Activated naive CD8-positive, alpha-beta T cell treated with anti-CD3 and anti-CD28 coated beads for 36 hours (primary cell): Measurements from ENCODE around the gene TRIM67. TPM values are rescaled to one million over a fixed set of nuclear protein-coding genes. Genes with fewer than 3 reads are reported as not detected.

Experiments
- DNase-seq: peaks from one replicate; pipeline ENCODE4 v3.0.0; 2021
- H3K27ac Mint-ChIP-seq: one replicate; pipeline ENCODE4 v1.8.0; 2022; ENCODE audit warnings: mild to moderate bottlenecking, moderate library complexity, mixed read lengths
- H3K27me3 Mint-ChIP-seq: one replicate; pipeline ENCODE4 v1.8.0; 2022; ENCODE audit warnings: mild to moderate bottlenecking, mixed read lengths
- H3K36me3 Mint-ChIP-seq: one replicate; pipeline ENCODE4 v1.8.0; 2021; ENCODE audit warnings: mild to moderate bottlenecking, mixed read lengths
- H3K4me1 Mint-ChIP-seq: one replicate; pipeline ENCODE4 v1.8.0; 2021; ENCODE audit warnings: mixed read lengths
- H3K4me3 Mint-ChIP-seq: one replicate; pipeline ENCODE4 v1.8.0; 2022; ENCODE audit warnings: mild to moderate bottlenecking, moderate library complexity, mixed read lengths
- H3K9me3 Mint-ChIP-seq: one replicate; pipeline ENCODE4 v1.8.0; 2022; ENCODE audit warnings: mixed read lengths
- total RNA-seq, 2 experiments: library from RNA; stranded (reverse); gene quantifications; one replicate each; pipeline ENCODE4 v1.2.3, GENCODE V29; 2021

The TRIM67 gene
- total RNA-seq, 2 experiments from 2014 or later = not detected

GRCh38 chr1:231238298-231238697, 76.4 kb downstream of the TRIM67 start:
- H3K27ac Mint-ChIP-seq = no peak overlapping the region
- H3K27me3 Mint-ChIP-seq = no peaks in the 10 kb centered on the region
- H3K9me3 Mint-ChIP-seq = no peaks in the 10 kb centered on the region
- no peak for DNase-seq
- peaks cover 43% of the 10 kb centered on the region for H3K4me1 Mint-ChIP-seq
- no peak overlapping the region for H3K4me3 Mint-ChIP-seq
- peaks cover 42% of the 10 kb centered on the region for H3K36me3 Mint-ChIP-seq

GRCh38 chr1:231240531-231240882, 78.6 kb downstream of the TRIM67 start:
- peaks cover 43% of the 10 kb centered on the region for H3K36me3 Mint-ChIP-seq
- H3K27ac Mint-ChIP-seq = peak overlapping the region; percentile 97
- peak; percentile 10 for DNase-seq
- no peaks in the 10 kb centered on the region for H3K27me3 Mint-ChIP-seq
- H3K9me3 Mint-ChIP-seq = no peaks in the 10 kb centered on the region
- H3K4me3 Mint-ChIP-seq = peak overlapping the region; percentile 99
- H3K4me1 Mint-ChIP-seq = peaks cover 53% of the 10 kb centered on the region

GRCh38 chr1:231240883-231241735, 79.3 kb downstream of the TRIM67 start, which contains the start of gene GNPAT:
TSS of gene GNPAT (plus strand) at chr1:231241212. CDS start at chr1:231241379, 167 bp downstream.
- Mint-ChIP-seq H3K36me3 (peaks cover 42% of the 10 kb centered on the region), H3K9me3 (no peaks in the 10 kb centered on the region)

GRCh38 chr1:231241750-231242149, 79.9 kb downstream of the TRIM67 start:
- peak overlapping the region; percentile 99 for H3K4me3 Mint-ChIP-seq
- H3K27ac Mint-ChIP-seq = peak overlapping the region; percentile 97
- H3K4me1 Mint-ChIP-seq = peaks cover 44% of the 10 kb centered on the region
- H3K36me3 Mint-ChIP-seq = peaks cover 39% of the 10 kb centered on the region
- H3K9me3 Mint-ChIP-seq = no peaks in the 10 kb centered on the region
- H3K27me3 Mint-ChIP-seq = no peaks in the 10 kb centered on the region
- peak; percentile 17 for DNase-seq

More at GRCh38 chr1:231240883-231241735, 79.3 kb downstream of the TRIM67 start, which contains the start of gene GNPAT:
- Mint-ChIP-seq H3K4me1 (peaks cover 50% of the 10 kb centered on the region), H3K27ac (peak within 1 kb of the TSS; percentile 97), H3K27me3 (no peaks in the 10 kb centered on the region), H3K4me3 (peak within 1 kb of the TSS; percentile 99)
- DNase-seq = peak; percentile 94

- Mint-ChIP-seq H3K9me3 (no peaks in the 10 kb centered on the region), H3K4me1 (peaks cover 39% of the 10 kb centered on the region), H3K36me3 (peaks cover 30% of the 10 kb centered on the region), H3K27me3 (no peaks in the 10 kb centered on the region), H3K4me3 (peak overlapping the region; percentile 99), H3K27ac (peak overlapping the region; percentile 97)
- DNase-seq = no peak
Observed at GRCh38 chr1:231242516-231243198, 80.8 kb downstream of the TRIM67 start.

GRCh38 chr1:231248778-231249177, 86.9 kb downstream of the TRIM67 start:
- H3K4me1 Mint-ChIP-seq = peaks cover 17% of the 10 kb centered on the region
- DNase-seq = no peak
- no peaks in the 10 kb centered on the region for H3K9me3 Mint-ChIP-seq
- no peaks in the 10 kb centered on the region for H3K27me3 Mint-ChIP-seq
- H3K36me3 Mint-ChIP-seq = peaks cover 20% of the 10 kb centered on the region
- no peak overlapping the region for H3K4me3 Mint-ChIP-seq
- no peak overlapping the region for H3K27ac Mint-ChIP-seq

- H3K9me3 Mint-ChIP-seq = peaks cover 4% of the 10 kb centered on the region
Observed at GRCh38 chr1:231252336-231252735, 90.5 kb downstream of the TRIM67 start.

GRCh38 chr1:231260351-231260750, 98.5 kb downstream of the TRIM67 start:
- no peak for DNase-seq
- Mint-ChIP-seq H3K36me3 (peaks cover 54% of the 10 kb centered on the region), H3K4me1 (no peaks in the 10 kb centered on the region), H3K9me3 (peaks cover 17% of the 10 kb centered on the region), H3K4me3 (no peak overlapping the region), H3K27ac (no peak overlapping the region), H3K27me3 (no peaks in the 10 kb centered on the region)

More at GRCh38 chr1:231252336-231252735, 90.5 kb downstream of the TRIM67 start:
- DNase-seq = no peak
- H3K27ac Mint-ChIP-seq = no peak overlapping the region
- H3K4me3 Mint-ChIP-seq = no peak overlapping the region
- H3K4me1 Mint-ChIP-seq = peaks cover 8% of the 10 kb centered on the region
- peaks cover 45% of the 10 kb centered on the region for H3K36me3 Mint-ChIP-seq
- H3K27me3 Mint-ChIP-seq = no peaks in the 10 kb centered on the region

- H3K4me3 Mint-ChIP-seq = no peak overlapping the region
- no peaks in the 10 kb centered on the region for H3K4me1 Mint-ChIP-seq
- no peak for DNase-seq
- H3K9me3 Mint-ChIP-seq = no peaks in the 10 kb centered on the region
- H3K27me3 Mint-ChIP-seq = no peaks in the 10 kb centered on the region
- H3K36me3 Mint-ChIP-seq = peaks cover 31% of the 10 kb centered on the region
- H3K27ac Mint-ChIP-seq = no peak overlapping the region
Observed at GRCh38 chr1:231264642-231265041, 102.8 kb downstream of the TRIM67 start.

- DNase-seq = no peak
- no peaks in the 10 kb centered on the region for H3K27me3 Mint-ChIP-seq
- H3K4me1 Mint-ChIP-seq = no peaks in the 10 kb centered on the region
- no peak overlapping the region for H3K27ac Mint-ChIP-seq
- no peak overlapping the region for H3K4me3 Mint-ChIP-seq
- H3K36me3 Mint-ChIP-seq = peaks cover 27% of the 10 kb centered on the region
- no peaks in the 10 kb centered on the region for H3K9me3 Mint-ChIP-seq
Observed at GRCh38 chr1:231265379-231265778, 103.5 kb downstream of the TRIM67 start.

GRCh38 chr1:231266811-231267322, 105.0 kb downstream of the TRIM67 start:
- Mint-ChIP-seq H3K9me3 (no peaks in the 10 kb centered on the region), H3K4me3 (no peak overlapping the region), H3K36me3 (peaks cover 33% of the 10 kb centered on the region), H3K4me1 (peaks cover 8% of the 10 kb centered on the region), H3K27ac (no peak overlapping the region), H3K27me3 (no peaks in the 10 kb centered on the region)
- no peak for DNase-seq

Other genes starting within 250 kb of the TRIM67 start
- gene TTC13, start 183.2 kb upstream of the TRIM67 start, total RNA-seq = 10 to 100 TPM; 13.4 to 15.5 TPM
- gene ARV1, start 183.0 kb upstream of the TRIM67 start, total RNA-seq = 10 to 100 TPM; 24.1 to 24.2 TPM
- 10 to 100 TPM; 12.2 to 15.2 TPM for gene FAM89A, start 121.8 kb upstream of the TRIM67 start, total RNA-seq
- 10 to 100 TPM; 55.9 to 57.3 TPM for gene GNPAT, start 79.2 kb downstream of the TRIM67 start, total RNA-seq
- 10 to 100 TPM; 12.6 to 13.0 TPM for gene EXOC8, start 175.8 kb downstream of the TRIM67 start, total RNA-seq
- 10 to 100 TPM; 11.2 to 12.2 TPM for gene SPRTN, start 176.2 kb downstream of the TRIM67 start, total RNA-seq